Right lobe of liver (tissue), 6 donors: ENCODE results near the gene ASIC2. TPM values are rescaled to one million over a fixed set of nuclear protein-coding genes. Genes with fewer than 3 reads are reported as not detected.

Experiments used
- ATAC-seq, 4 donors: fragments of 200-7000 bp; cut with Tn5 transposase; one replicate each; pipeline ENCODE4 v1.9.1; 2020; ENCODE audit warnings: mild to moderate bottlenecking in 4 of 4, moderate library complexity in 4 of 4
- DNase-seq, 3 donors: peaks; one replicate each; pipeline ENCODE4 v3.0.0-alpha.2; 2020
- H3K27ac ChIP-seq, 3 donors: fragments of 200-600 bp; one replicate each; pipeline ENCODE4 v1.8.0; 2022
- H3K27me3 ChIP-seq, 2 donors: fragments of 200-600 bp; one replicate each; pipeline ENCODE4 v1.8.0; 2022
- H3K36me3 ChIP-seq, 4 donors: fragments of 200-600 bp; sonication (generic) in 1 of 4; one replicate each; pipeline versions ENCODE4 v1.5.1 to v1.8.0; 2017 to 2022; ENCODE audit warnings: control low read depth in 1 of 4
- H3K4me1 ChIP-seq, 4 donors: fragments of 200-600 bp; sonication (generic) in 1 of 4; one replicate each; pipeline versions ENCODE4 v1.5.1 to v1.8.0; 2017 to 2022; ENCODE audit warnings: control low read depth in 1 of 4
- H3K4me3 ChIP-seq, 3 donors: fragments of 200-600 bp; one replicate each; pipeline ENCODE4 v1.8.0; 2022
- H3K9me3 ChIP-seq, 4 donors: fragments of 200-600 bp; sonication (generic) in 1 of 4; one replicate each; pipeline versions ENCODE4 v1.5.1 to v1.8.0; 2017 to 2022; ENCODE audit warnings: control low read depth in 1 of 4
- POLR2A ChIP-seq: fragments of 450-650 bp; IDR thresholded peaks from one replicate; pipeline ENCODE4 v1.6.1; 2017; ENCODE audit warnings: antibody characterized with exemption, mild to moderate bottlenecking
- WGBS: methylation state at CpG from one replicate; pipeline ENCODE4 v1.1.6; 2018; ENCODE audit warnings: low coverage, low lambda C conversion rate; ENCODE audit not compliant: insufficient coverage; ENCODE audit errors: missing lambda C conversion rate; 5-methylcytosine and 5-hydroxymethylcytosine counted together
- intact Hi-C, 2 donors: fragments of 100-400 bp; cut with DNase I; formaldehyde crosslinking; loops; one replicate each; pipeline versions ENCODE4 v1.11.2 to v1.14.1; 2022
- total RNA-seq, 6 experiments: library from RNA; depleted of rRNA in 2 of 6; stranded (reverse); fragments of >200 nt in 2 of 6; fragmentation: NEBNext Ultra II Directional in 3 of 6; extraction: Animal tissue kit (Norgen Biotek cat#: 25700) in 3 of 6; gene quantifications; one replicate each; pipeline versions ENCODE4 v1.1.0 to v1.2.4, GENCODE V29; 2016 to 2023
- TF ChIP-seq, protein P1 (sequence below), 4 donors: fragments of 200-600 bp in 3 of 4; fragments of 450-650 bp in 1 of 4; IDR thresholded peaks; one replicate each; pipeline versions ENCODE4 v1.5.1 to v1.8.0; 2016 to 2022; ENCODE audit warnings: antibody characterized with exemption in 4 of 4, mild to moderate bottlenecking in 2 of 4
- donor health status: DM: no; HTN: yes; CAD: no.
- donor health status: DM: no; HTN: no; CAD: no.
- donor health status: DM: no; HTN: no; CAD: no.
- donor health status: DM: no; HTN: yes; CAD: no.
- donor health status: DM: no; HTN: yes; CAD: no.

ASIC2 gene
- total RNA-seq, 6 experiments from 2014 or later, result 0.11 to 0.31 (median 0.12) TPM; not detected in 3

DNA sequence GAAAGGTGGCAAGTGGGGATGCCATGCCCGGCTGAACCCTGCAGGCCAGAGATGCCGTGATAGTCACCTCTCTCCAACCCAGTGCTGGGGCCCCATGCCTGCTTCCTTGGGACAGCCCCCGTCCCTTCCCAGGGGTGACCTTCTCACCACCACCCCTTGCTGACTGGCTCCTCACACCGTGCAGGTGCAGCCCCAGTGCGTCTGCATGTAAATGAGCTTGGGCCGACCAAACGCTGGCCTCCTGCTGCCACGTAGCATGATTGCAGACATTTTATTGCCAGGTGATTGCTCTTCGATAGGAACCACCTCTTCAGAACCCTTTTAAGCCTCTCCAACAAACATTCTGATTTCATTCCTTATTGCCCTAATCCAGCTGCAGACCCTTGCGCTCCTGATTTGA is 32.5 kb downstream of the ASIC2 start:
- DNase-seq (no peak), ATAC-seq (no peak)
- TF ChIP-seq POLR2A, result no peak
- TF ChIP-seq, protein P1, sequence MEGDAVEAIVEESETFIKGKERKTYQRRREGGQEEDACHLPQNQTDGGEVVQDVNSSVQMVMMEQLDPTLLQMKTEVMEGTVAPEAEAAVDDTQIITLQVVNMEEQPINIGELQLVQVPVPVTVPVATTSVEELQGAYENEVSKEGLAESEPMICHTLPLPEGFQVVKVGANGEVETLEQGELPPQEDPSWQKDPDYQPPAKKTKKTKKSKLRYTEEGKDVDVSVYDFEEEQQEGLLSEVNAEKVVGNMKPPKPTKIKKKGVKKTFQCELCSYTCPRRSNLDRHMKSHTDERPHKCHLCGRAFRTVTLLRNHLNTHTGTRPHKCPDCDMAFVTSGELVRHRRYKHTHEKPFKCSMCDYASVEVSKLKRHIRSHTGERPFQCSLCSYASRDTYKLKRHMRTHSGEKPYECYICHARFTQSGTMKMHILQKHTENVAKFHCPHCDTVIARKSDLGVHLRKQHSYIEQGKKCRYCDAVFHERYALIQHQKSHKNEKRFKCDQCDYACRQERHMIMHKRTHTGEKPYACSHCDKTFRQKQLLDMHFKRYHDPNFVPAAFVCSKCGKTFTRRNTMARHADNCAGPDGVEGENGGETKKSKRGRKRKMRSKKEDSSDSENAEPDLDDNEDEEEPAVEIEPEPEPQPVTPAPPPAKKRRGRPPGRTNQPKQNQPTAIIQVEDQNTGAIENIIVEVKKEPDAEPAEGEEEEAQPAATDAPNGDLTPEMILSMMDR (IDR thresholded peaks at IDR 0.05), result no peak
- no peak overlapping the region for H3K27ac ChIP-seq
- intact Hi-C loops, result no loop called here
- H3K4me3 ChIP-seq, result no peak overlapping the region
- 35% methylated on average over 8 of the region's 10 CpGs for WGBS
- no peaks in the 10 kb centered on the region for H3K9me3 ChIP-seq
- no peaks in the 10 kb centered on the region for H3K4me1 ChIP-seq
- no peaks in the 10 kb centered on the region for H3K27me3 ChIP-seq
- H3K36me3 ChIP-seq, result no peaks in the 10 kb centered on the region

DNA sequence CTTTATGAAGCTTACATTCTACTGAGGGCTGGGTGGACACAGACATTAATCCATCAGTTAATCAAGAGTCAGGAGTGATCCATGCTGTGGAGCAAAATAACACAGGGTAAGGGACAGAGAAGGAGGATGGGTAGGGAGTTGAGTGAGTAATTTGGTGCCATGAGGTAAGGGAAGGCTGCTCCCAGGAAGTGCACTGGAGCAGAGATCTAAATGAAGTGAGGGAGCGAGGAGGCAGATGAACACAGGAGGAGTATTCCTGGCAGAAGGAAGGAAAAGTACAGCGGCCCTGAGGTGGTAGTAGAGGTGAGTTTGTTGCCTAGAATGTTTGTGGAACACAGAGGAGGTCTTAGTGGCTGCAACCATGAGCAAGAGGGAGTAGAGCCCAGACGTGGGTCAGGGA is 34.8 kb downstream of the ASIC2 start:
- no peak overlapping the region for H3K4me3 ChIP-seq
- WGBS, result 43% methylated on average over 3 of the region's 3 CpGs
- H3K9me3 ChIP-seq, result no peaks in the 10 kb centered on the region
- no peaks in the 10 kb centered on the region for H3K36me3 ChIP-seq
- H3K27ac ChIP-seq, result no peak overlapping the region
- DNase-seq, result no peak
- no peaks in the 10 kb centered on the region for H3K27me3 ChIP-seq
- intact Hi-C loops, result no loop called here
- TF ChIP-seq, protein P1 (IDR thresholded peaks at IDR 0.05), result no peak
- TF ChIP-seq POLR2A, result no peak
- ATAC-seq, result no peak
- no peaks in the 10 kb centered on the region for H3K4me1 ChIP-seq

DNA sequence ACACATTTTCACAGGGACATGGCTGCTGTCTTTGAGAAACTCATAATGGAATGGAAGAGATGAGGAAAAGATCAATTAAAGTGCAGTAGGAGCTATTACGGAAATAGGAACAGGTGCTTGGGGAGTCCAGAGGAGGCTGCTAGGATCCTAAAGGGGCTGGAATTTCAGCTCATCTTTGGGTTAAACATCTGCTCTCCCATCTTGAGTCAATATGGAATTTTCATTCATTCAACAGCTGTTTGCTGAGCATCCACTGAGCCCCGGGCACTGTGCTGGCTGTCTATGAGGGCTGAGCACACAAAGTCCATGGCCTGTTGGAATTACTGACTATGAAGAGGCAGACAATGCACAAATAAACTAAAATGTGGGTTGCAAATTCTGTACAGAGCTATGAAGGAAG is 47.9 kb downstream of the ASIC2 start:
- H3K9me3 ChIP-seq, result no peaks in the 10 kb centered on the region
- H3K27me3 ChIP-seq, result no peaks in the 10 kb centered on the region
- TF ChIP-seq, protein P1 (IDR thresholded peaks at IDR 0.05), result no peak
- TF ChIP-seq POLR2A, result no peak
- WGBS, result 48% methylated on average over 2 of the region's 2 CpGs
- H3K4me3 ChIP-seq, result no peak overlapping the region
- no peaks in the 10 kb centered on the region for H3K4me1 ChIP-seq
- no peak overlapping the region for H3K27ac ChIP-seq
- intact Hi-C loops, result no loop called here
- no peak for ATAC-seq
- H3K36me3 ChIP-seq, result no peaks in the 10 kb centered on the region
- DNase-seq, result no peak

DNA sequence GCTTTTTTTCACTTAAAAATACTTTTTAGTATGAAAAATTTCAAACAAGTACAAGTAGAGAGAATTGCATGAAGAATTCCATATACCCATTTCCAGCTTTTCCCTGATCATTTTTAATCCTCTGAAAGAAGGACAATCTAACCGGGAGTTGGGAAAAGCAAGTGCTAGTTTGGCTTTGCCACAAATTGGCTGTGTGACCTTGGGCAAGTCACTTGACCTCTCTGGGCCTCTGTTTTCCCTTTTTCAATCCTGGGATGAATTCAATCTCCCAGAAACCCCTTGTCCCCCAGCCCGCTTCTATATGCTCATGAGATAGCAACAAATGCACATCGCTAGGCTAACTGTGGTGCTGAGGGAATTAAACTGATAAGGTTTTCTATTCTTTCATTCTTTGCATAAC is 49.4 kb downstream of the ASIC2 start:
- Histone ChIP-seq H3K4me3 (no peak overlapping the region), H3K4me1 (no peaks in the 10 kb centered on the region), H3K9me3 (no peaks in the 10 kb centered on the region), H3K27me3 (no peaks in the 10 kb centered on the region), H3K27ac (no peak overlapping the region), H3K36me3 (no peaks in the 10 kb centered on the region)
- no peak for TF ChIP-seq POLR2A
- TF ChIP-seq, protein P1 (IDR thresholded peaks at IDR 0.05), result no peak
- no peak for DNase-seq
- WGBS, result 84% methylated on average over 3 of the region's 3 CpGs
- intact Hi-C loops, result no loop called here
- ATAC-seq, result no peak
